Dermis microvascular lymphatic vessel endothelial cell (primary cell): ENCODE measurements around the gene NECTIN3. TPM values are rescaled to one million over a fixed set of nuclear protein-coding genes. Genes with fewer than 3 reads are reported as not detected.

Experiments used
- DNase-seq, 2 donors: peaks; one replicate each; pipeline versions ENCODE4 v3.0.0 to v3.0.0-alpha.2; 2010; ENCODE audit warnings: low read depth in 2 of 2
- total RNA-seq: library from RNA; depleted of rRNA; stranded (reverse); fragments of >200 nt; gene quantifications from 2 replicates; pipeline ENCODE4 v1.2.1, GENCODE V29; 2014

Gene NECTIN3
- total RNA-seq, 1 donor from 2014 or later = 35.7 TPM

GRCh38 chr3:111081008-111081545 lies 9.5 kb downstream of the NECTIN3 start:
- no peak for DNase-seq

- no peak for DNase-seq
Measured at GRCh38 chr3:111084911-111085310, 13.3 kb downstream of the NECTIN3 start.

DNA sequence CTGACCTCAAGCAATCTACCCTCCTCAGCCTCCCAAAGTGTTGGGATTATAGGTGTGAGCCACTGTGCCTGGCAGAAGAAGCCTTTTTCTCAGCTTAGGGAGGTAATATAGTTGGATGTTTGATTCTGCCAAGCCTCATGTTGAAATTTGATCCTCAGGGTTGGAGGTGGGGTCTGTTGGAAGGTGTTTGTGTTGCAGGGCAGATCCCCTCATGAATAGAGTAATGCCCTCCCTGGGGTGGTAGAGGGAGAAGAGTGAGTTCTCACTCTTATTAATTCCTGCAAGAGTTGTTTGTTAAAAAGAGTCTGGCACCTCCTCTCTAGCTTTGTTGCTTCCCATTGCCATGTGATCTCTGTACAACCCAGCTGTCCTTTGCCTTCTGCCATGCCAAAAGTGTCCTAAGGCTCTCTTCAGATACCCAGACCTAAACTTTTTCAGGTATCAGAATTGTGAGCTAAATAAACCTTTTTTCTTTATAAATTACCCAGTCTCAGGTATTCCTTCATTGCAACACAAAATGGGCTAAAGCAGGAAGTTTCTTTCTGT lies 16.4 kb downstream of the NECTIN3 start:
- no peak for DNase-seq

DNA sequence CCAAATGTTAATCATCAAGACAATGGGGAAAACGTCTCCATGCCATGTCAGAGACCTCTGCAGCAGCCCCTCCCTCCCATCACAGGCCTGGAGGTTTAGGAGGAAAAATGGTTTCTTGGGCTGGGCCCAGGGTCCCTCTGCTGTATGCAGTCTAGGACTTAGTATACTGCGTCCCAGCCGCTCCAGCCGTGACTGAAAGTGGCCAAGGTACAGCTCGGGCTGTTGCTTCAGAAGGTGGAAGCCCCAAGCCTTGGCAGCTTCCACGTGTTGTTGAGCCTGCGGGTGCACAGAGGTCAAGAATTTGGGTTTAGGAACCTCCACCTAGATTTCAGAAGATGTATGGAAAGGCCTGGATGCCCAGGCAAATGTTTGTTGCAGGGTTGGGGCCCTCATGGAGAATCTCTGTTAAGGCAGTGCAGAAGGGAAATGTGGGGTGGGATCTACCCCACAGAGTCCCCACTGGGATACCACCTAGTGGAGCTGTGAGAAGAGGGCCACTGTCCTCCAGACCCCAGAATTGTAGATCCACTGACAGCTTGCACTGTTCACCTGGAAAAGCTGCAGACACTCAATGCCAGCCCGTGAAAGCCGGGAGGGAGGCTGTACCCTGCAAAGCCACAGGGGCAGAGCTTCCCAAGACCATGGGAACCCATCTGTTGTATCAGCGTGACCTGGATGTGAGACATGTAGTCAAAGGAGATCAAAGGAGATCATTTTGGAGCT lies 25.0 kb downstream of the NECTIN3 start:
- DNase-seq = no peak

- DNase-seq = no peak
Measured at GRCh38 chr3:111103807-111104206, 32.2 kb downstream of the NECTIN3 start.

DNA sequence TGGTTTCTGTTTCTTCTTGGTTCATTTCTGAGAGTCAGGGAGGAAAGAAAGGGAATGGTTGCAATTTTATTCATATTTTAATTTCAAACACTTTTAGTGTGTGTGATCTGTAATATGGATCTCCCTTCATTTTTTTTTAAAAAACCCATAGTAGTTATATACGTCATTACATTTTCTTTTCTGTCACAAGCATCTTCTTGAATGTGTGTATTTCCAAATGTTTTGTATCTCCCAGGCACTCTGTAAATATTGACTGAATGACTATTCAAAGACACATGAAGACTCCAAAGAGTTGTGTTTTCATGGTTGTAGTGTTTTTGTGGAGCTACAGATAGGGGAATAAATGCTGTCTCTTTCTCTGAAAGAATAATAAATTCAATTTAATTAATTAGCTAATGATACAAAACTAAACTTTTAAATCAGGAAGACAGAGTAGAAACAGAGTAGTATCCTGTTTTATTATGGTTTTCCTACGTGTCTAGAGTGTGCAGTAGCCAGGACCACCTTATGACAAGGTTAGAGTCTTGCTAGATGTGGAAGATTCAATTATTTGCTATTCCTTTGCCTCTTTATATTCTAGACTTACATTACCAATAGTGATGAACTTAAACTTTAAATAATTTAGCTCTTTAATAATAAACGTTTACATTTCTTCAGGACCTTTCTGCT lies 35.5 kb downstream of the NECTIN3 start:
- no peak for DNase-seq

- DNase-seq = no peak
Measured at GRCh38 chr3:111107662-111108035, 36.0 kb downstream of the NECTIN3 start.

DNA sequence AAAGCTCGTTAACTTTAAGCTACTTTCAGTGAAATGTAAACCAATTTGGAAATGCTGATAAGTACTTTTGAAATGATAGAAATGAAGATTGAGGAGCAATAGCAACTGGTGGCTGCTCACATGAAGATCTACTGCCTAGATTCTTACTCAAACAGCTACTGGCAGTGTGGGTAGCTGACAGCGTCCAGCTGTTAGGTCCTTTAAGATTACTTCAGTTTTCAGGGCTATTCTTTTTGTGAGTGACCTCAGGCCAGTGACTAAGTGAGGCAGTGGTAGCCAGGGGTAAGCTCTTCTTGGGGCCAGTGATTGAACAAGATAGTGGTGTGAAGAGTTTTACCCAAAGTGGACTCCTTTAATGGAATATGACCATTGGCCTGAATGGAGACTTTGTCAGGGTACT lies 41.3 kb downstream of the NECTIN3 start:
- no peak for DNase-seq

DNA sequence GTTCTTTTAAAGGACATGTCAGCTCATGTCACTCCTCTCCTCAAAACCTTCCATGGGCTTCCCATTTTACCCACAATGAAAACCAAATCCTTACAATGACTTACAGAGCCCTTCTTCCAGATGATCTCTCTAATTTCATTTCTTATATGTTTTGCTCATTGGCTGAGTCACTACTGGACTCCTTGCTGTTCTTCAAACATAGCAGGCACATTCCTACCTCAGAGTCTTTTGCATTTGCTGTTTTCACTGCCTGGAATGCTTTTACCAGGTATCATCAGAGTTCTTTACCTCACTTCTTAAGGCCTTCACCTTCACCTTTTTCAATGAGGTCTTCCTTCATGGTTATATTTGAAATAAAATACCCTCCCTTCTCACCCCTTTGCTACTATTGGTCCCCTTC lies 57.3 kb downstream of the NECTIN3 start:
- no peak for DNase-seq

GRCh38 chr3:111130827-111131226 lies 59.2 kb downstream of the NECTIN3 start:
- no peak for DNase-seq

DNA sequence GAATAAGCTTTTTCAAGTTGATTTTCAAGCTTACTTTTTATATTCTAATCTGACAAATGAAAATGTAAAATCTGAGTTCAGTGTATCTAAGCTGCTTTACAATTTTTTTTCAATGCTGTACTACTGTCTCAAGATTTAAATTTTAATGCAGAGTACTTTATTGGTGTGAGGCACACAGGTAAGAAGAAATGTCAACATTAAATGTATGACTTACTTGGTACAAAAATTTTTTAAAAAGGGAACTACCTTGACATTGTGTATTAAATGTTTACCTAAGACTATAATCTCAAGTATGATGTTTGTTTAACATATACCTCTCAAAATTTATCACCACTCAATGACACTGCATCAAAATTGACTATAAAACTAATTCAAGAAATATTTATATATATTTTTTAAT lies 62.7 kb downstream of the NECTIN3 start:
- DNase-seq = no peak

DNA sequence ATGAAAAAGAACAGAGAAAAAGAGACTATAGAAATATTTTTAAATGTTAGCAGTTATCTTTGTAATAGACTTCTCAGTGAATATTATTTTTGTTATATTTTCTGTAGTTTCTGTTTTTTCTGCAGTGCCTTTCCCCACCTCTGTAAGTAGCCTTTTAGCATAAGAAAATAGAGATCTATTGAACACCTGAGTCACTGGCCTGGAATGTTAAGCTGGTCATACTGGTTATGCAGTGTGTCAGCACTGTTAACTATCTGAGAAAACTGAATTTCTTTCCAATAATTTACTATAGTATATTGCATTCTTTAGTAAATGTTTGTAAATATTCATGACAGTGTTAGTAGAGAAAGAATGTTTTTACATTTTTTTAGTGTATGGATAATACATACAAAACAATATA lies 79.8 kb downstream of the NECTIN3 start:
- DNase-seq = peak in 1 of 2 donors; percentile 3

DNA sequence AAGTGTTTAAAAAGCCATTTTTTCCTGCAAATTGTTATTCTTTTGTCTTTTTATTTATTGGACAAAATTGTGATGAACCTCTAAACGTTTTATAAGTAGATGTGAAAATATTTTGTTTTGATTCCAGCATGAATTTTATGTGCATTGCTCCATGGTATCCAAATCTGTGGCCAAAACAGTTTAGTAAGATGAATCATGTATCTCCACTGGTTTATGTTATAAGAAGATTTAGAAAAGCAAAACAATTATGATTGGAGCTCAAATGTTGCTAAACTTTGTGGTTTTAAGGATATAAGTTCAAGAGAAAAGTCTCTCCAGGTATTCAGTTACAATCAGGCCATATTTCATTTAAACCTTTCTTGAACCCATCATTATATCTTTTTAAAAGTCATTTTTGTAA lies 80.9 kb downstream of the NECTIN3 start:
- no peak for DNase-seq

- DNase-seq = no peak
Measured at GRCh38 chr3:111156517-111156916, 84.9 kb downstream of the NECTIN3 start.

GRCh38 chr3:111159391-111159790 lies 87.8 kb downstream of the NECTIN3 start:
- DNase-seq = peak in 1 of 2 donors; percentile 3

GRCh38 chr3:111164621-111165020 lies 93.0 kb downstream of the NECTIN3 start:
- DNase-seq = no peak

GRCh38 chr3:111165411-111165810 lies 93.8 kb downstream of the NECTIN3 start:
- DNase-seq = no peak

- DNase-seq = no peak
Measured at GRCh38 chr3:111173328-111173900, 101.8 kb downstream of the NECTIN3 start.

GRCh38 chr3:111173906-111174305 lies 102.3 kb downstream of the NECTIN3 start:
- DNase-seq = no peak

DNA sequence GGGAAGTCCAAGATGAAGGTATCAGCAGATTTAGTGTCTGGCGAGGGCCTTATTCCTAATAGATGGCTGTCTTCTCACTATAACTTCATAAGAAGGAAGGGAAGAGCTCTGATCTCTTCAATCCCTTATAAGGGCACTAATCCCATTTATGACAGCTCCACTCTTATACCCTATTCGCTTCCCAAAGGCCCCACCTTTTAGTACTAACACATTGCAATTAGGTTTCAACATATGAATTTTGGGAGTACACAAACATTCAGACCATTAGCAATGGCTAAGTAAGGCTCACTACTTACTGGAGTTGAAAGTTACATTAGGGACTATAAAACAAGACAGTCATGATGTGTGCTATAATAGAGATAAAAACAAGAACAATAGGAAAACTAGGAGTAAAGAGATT lies 118.9 kb downstream of the NECTIN3 start:
- no peak for DNase-seq

DNA sequence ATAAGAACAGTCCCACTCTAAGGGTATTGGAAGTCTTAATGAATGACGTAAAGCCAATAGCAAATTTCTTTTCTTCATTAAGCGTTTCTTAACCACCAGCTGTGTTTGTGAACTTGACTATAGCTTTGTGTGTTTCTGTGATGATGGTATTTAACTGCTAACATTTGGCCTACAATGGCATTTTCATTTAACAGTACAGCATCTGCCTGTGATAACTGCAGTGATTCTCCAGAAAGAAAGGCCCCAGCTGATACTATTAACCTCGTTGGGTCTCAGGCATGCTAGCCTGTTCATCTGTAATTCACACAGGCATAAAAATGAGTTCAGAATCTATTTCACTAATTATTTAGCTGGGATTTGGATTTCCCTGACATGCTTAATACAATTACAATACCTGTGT lies 121.9 kb downstream of the NECTIN3 start:
- no peak for DNase-seq

- no peak for DNase-seq
Measured at GRCh38 chr3:111194048-111194447, 122.4 kb downstream of the NECTIN3 start.
